Effector memory CD8-positive, alpha-beta T cell (primary cell): ENCODE measurements around the gene CD53.

ENCODE experiments used
- ATAC-seq: fragments of 150-1000 bp; cut with Tn5 transposase; replicated peaks from 2 replicates; pipeline ENCODE4 v1.10.0; 2021; ENCODE audit warnings: mild to moderate bottlenecking, moderate library complexity
- DNase-seq, 3 experiments: peaks; one replicate each; pipeline ENCODE4 v3.0.0; 2021
- H3K27ac Mint-ChIP-seq, 2 donors: one replicate each; pipeline ENCODE4 v1.8.0; 2022; ENCODE audit warnings: mild to moderate bottlenecking in 2 of 2, mixed read lengths in 2 of 2, moderate library complexity in 2 of 2
- H3K27me3 Mint-ChIP-seq, 2 donors: one replicate each; pipeline ENCODE4 v1.8.0; 2022; ENCODE audit warnings: mixed read lengths in 2 of 2
- H3K36me3 Mint-ChIP-seq: one replicate; pipeline ENCODE4 v1.8.0; 2022; ENCODE audit warnings: mild to moderate bottlenecking, moderate library complexity, mixed read lengths; ENCODE audit not compliant: insufficient read depth
- H3K4me1 Mint-ChIP-seq, 2 donors: one replicate each; pipeline ENCODE4 v1.8.0; 2022; ENCODE audit warnings: low read depth in 2 of 2, mixed read lengths in 2 of 2
- H3K4me3 Mint-ChIP-seq, 2 donors: one replicate each; pipeline ENCODE4 v1.8.0; 2022; ENCODE audit warnings: mild to moderate bottlenecking in 2 of 2, mixed read lengths in 2 of 2, moderate library complexity in 2 of 2
- H3K9me3 Mint-ChIP-seq, 2 donors: one replicate each; pipeline ENCODE4 v1.8.0; 2022; ENCODE audit warnings: mixed read lengths in 2 of 2

The CD53 gene

GRCh38 chr1:110948038-110948810, 75.3 kb downstream of the CD53 start:
- DNase-seq: no peak
- Mint-ChIP-seq H3K9me3 (no peaks in the 10 kb centered on the region), H3K27me3 (no peaks in the 10 kb centered on the region), H3K4me3 (no peak overlapping the region), H3K36me3 (peaks cover 30% of the 10 kb centered on the region), H3K4me1 (peaks cover 0 to 4% of the 10 kb centered on the region in 2 donors), H3K27ac (no peak overlapping the region)
- ATAC-seq: no peak
